Measurements from ENCODE around the gene CLDN22.

Gene CLDN22

GRCh38 chr4:183304538-183304937, 15.5 kb downstream of the CLDN22 start:
- no peaks in the 10 kb centered on the region for H3K9me3 ChIP-seq
- no peaks in the 10 kb centered on the region for H3K4me1 ChIP-seq
- no peak for TF ChIP-seq CTCF (IDR thresholded peaks at IDR 0.05)
- DNase-seq: no peak
- intact Hi-C loops (cut with DNase I; ENCODE audit: low total_unique reads): no loop called here
- H3K27me3 ChIP-seq: no peaks in the 10 kb centered on the region
- no peak overlapping the region for H3K27ac ChIP-seq
- peaks cover 7 to 19% (median 16%) of the 10 kb centered on the region in 3 donors for H3K36me3 ChIP-seq
- no peak overlapping the region for H3K4me3 ChIP-seq

GRCh38 chr4:183304067-183304466, 16.0 kb downstream of the CLDN22 start:
- intact Hi-C loops (cut with DNase I; ENCODE audit: low total_unique reads): no loop called here
- Histone ChIP-seq H3K27ac (no peak overlapping the region), H3K9me3 (no peaks in the 10 kb centered on the region), H3K4me3 (no peak overlapping the region), H3K4me1 (no peaks in the 10 kb centered on the region), H3K36me3 (peaks cover 11 to 19% (median 16%) of the 10 kb centered on the region in 3 donors), H3K27me3 (no peaks in the 10 kb centered on the region)
- DNase-seq: no peak
- TF ChIP-seq CTCF (IDR thresholded peaks at IDR 0.05): no peak

GRCh38 chr4:183303301-183303700, 16.8 kb downstream of the CLDN22 start:
- no peaks in the 10 kb centered on the region for H3K9me3 ChIP-seq
- no peak overlapping the region for H3K4me3 ChIP-seq
- TF ChIP-seq CTCF (IDR thresholded peaks at IDR 0.05): no peak
- intact Hi-C loops (cut with DNase I; ENCODE audit: low total_unique reads): no loop called here
- no peaks in the 10 kb centered on the region for H3K27me3 ChIP-seq
- no peak for DNase-seq
- peaks cover 16 to 19% (median 19%) of the 10 kb centered on the region in 3 donors for H3K36me3 ChIP-seq
- no peaks in the 10 kb centered on the region for H3K4me1 ChIP-seq
- no peak overlapping the region for H3K27ac ChIP-seq

- H3K4me3 ChIP-seq: no peak overlapping the region
- H3K36me3 ChIP-seq: peaks cover 24 to 37% (median 28%) of the 10 kb centered on the region in 3 donors
- no peaks in the 10 kb centered on the region for H3K27me3 ChIP-seq
- no peak for DNase-seq
- H3K4me1 ChIP-seq: no peaks in the 10 kb centered on the region
- no peak overlapping the region for H3K27ac ChIP-seq
- intact Hi-C loops (cut with DNase I; ENCODE audit: low total_unique reads): no loop called here
- no peak for TF ChIP-seq CTCF (IDR thresholded peaks at IDR 0.05)
- H3K9me3 ChIP-seq: no peaks in the 10 kb centered on the region
Measured at GRCh38 chr4:183300655-183301054, 19.4 kb downstream of the CLDN22 start.

GRCh38 chr4:183300070-183300469, 20.0 kb downstream of the CLDN22 start:
- Histone ChIP-seq H3K4me3 (no peak overlapping the region), H3K27me3 (no peaks in the 10 kb centered on the region), H3K9me3 (no peaks in the 10 kb centered on the region), H3K36me3 (peaks cover 30 to 42% (median 34%) of the 10 kb centered on the region in 3 donors), H3K27ac (no peak overlapping the region), H3K4me1 (no peaks in the 10 kb centered on the region)
- intact Hi-C loops (cut with DNase I; ENCODE audit: low total_unique reads): no loop called here
- DNase-seq: no peak
- TF ChIP-seq CTCF (IDR thresholded peaks at IDR 0.05): no peak

GRCh38 chr4:183299464-183299863, 20.6 kb downstream of the CLDN22 start:
- H3K4me3 ChIP-seq: no peak overlapping the region
- no peak overlapping the region for H3K27ac ChIP-seq
- peaks cover 29 to 49% (median 32%) of the 10 kb centered on the region in 3 donors for H3K36me3 ChIP-seq
- no peaks in the 10 kb centered on the region for H3K9me3 ChIP-seq
- no peak for TF ChIP-seq CTCF (IDR thresholded peaks at IDR 0.05)
- no peak for DNase-seq
- no peaks in the 10 kb centered on the region for H3K27me3 ChIP-seq
- intact Hi-C loops (cut with DNase I; ENCODE audit: low total_unique reads): no loop called here
- no peaks in the 10 kb centered on the region for H3K4me1 ChIP-seq

Measured in tibial artery (tissue), 4 donors.